GM21367 (cell line): ENCODE measurements around the gene VCPKMT.

Source experiments
- ATAC-seq: cut with Tn5 transposase; IDR thresholded peaks from one replicate; pipeline ENCODE4 v1.9.1; 2021; ENCODE audit not compliant: unreplicated experiment

The VCPKMT gene

DNA sequence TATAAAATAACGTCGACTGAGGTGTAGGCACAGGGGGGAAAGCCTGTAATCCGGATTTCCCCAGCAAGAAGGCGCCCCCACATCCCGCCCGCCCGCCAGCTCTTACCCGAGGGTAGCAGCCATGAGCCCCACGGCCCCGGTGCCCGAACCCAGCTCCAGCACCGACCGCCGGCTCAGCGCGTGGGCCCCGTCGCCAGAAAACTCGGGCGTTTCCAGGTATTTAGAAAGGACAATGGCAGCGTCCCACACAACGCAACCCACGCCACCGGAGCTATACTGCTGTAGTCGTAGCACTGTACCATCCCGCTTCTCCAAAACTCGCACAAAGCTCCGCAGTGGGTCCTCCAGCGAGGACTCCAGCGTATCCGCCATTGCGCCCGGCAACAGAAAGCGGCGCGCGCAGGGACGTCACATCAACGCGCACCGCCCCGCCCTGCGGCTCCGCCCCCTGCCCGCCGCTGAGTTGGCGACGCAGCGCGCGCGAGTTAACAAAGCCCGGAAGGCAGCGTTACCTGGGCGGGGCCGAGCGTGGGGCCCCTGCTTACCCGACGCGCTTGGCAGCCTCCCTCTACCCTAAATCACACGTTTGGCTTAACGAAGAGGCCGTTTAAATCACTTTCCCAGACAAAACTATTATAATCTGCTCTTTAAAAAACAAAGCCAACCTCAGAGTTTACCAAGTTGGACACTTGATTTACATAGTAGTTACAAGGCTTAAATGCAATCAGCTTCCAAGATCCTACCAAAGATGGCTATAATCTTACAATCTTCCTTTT is at the start of gene VCPKMT:
Gene VCPKMT, minus strand, starts transcription at position 392 of the 776 bp plus-strand sequence. Its CDS starts 20 bp downstream, at position 372.
- peak; percentile 91 for ATAC-seq

DNA sequence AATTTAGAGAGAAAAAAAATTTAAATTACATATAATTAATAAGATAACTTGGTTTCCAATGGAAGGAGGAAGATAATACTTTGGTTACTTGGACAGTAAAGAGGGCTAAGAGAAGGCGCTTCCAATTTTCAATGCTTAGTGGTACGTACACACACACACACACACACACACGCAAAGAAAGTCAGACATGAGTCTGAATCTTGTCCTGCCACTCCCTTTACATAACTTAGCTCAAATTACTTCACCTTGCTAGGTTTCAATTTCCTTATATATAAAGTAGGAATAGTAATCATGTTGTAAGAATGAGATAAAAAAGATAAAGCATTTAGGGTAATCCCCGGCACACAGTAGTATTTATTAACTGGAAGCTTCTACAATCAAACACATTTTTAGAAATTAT is 39.7 kb upstream of the VCPKMT start:
- ATAC-seq: no peak

DNA sequence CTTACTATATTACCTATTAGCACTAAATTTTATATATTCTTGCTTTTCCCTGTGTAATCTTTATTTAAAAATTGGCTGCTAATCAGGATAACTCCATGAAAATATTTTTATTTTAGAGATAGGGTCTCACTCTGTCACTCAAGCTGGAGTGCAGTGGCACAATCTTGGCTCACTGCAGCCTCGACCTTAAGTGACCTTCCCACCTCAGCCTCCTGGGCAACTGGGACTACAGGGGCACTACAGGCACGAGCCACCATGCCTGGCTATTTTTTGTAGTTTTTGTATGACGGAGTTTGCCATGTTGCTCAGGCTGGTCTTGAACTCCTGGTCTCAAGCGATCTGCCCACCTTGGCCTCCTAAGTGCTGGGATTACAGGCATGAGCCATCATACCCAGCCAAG is 32.4 kb upstream of the VCPKMT start:
- ATAC-seq: no peak

DNA sequence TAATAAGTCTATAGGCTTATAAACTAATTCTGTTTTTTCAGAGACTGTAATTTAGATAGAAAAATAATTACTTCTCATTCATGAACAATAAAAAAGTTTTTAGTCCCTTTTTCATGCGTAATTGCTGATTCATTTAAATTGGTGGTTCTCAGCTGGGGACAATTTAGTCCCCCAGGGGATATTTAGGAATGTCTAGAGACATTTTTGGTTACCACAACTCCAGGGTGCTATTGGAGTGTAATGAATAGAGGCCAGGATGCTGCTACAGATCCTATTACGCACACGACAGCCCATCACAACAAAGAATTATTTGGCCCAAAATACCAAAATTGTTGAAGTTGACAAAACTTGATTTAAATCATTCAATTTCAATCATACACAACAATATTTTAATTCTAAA is 22.8 kb upstream of the VCPKMT start:
- no peak for ATAC-seq

DNA sequence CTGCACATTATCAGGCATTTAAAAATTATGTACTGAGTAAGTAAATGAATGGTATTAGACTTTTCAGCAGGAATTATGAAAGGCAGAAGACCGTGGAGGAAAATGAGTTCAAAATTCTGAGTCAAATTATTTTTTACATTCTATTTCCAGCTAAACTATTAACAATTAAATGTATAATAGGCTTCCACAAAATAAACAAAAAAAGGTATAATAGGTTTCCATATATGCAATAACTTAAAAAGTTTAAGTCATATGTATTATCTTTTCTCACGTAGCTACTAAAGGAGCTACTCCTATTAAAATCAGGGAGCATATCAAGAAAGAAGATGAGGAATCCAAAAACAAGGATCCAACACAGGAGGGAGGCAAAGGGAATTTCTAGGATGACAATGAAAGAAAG is 11.4 kb upstream of the VCPKMT start:
- ATAC-seq: no peak

DNA sequence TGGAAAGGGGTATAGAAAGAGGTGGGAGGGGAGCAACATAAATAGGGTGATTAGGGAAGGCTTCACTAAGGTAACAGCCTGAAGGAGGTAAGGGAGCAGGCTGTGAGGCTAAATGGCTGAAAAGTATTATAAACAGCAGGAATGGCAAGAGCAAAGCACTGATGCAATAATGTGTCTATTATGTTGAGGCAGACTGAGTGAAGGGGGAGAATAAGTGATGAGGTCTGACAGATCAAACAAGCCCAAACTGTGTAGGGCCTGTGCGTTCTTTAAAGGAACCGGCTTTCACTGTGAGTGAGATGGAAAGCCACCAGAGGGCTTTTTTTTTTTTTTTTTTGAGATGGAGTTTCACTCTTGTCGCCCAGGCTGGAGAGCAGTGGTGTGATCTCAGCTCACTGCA is 6.7 kb upstream of the VCPKMT start:
- ATAC-seq: no peak

DNA sequence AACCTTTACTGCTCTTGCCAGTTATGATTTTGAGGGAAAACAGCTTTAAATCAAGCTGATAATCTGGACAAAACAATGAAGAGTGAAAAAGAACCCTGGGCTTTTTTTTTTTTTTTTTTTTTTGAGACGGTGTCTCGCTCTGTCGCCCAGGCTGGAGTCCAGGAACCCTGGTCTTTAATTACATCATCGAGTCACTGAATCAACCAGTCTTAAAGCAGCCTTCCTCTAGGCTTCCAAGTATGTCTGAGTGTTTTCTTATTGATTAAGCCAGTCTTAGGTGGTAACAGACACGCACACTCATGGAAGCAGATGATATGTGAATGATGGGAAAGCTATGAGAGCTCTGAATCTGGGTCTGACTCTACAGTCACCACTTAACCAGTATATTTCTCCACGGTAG is 5.9 kb upstream of the VCPKMT start:
- no peak for ATAC-seq

DNA sequence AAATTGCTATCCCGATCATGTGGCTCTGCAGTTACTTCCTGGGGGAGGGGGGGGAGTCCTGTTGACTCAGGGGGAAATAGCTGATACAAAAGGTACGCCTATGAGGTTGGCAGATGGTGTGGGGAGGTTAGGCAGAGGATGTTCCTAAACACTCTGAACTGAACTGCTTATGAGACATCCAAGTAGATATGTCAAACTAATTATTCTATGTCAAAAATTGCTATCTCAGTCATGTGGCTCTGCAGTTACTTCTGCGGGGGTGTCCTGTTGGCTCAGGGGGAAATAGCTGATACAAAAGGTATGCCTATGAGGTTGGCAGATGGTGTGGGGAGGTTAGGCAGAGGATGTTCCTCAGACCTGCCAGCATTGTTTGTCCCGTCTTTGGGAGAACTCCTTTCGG is 5.1 kb upstream of the VCPKMT start:
- no peak for ATAC-seq

DNA sequence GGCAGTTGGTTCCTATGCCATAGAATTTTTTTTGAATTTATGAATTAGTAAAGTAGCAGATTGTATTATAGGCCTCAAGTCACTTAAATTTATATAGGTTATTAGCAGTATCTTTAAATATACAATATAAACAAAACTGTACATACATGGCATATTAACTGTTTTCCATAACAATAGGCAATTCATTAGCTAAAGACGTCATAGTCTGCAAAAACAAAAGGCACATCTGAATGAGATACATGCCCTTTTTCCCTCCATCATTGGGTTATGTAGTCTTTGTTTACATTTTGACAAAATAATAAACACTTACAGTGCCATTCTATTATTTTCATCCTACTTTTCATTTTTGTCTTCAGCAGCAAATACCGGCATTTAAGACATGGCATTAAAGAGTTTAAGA is 1.1 kb upstream of the VCPKMT start:
- no peak for ATAC-seq

DNA sequence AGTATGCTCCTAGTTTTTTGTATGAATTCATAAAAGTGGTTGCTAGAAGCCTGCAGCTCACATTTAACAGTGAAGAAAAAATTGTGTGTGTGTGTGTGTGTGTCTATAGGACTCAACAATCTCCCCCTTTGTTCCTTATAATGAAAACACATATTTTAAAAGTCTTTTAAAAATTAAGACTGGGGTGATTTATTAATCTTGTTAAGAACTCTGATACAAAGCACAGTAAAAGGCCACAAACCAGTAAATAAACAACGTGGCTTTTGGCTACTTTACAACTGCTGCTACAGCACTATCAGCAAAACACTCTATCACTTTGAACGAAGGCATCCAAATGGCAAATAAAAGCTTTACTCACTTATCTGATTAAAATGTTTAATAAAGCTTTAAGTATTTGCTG is 594 bp upstream of the VCPKMT start:
- ATAC-seq: no peak

DNA sequence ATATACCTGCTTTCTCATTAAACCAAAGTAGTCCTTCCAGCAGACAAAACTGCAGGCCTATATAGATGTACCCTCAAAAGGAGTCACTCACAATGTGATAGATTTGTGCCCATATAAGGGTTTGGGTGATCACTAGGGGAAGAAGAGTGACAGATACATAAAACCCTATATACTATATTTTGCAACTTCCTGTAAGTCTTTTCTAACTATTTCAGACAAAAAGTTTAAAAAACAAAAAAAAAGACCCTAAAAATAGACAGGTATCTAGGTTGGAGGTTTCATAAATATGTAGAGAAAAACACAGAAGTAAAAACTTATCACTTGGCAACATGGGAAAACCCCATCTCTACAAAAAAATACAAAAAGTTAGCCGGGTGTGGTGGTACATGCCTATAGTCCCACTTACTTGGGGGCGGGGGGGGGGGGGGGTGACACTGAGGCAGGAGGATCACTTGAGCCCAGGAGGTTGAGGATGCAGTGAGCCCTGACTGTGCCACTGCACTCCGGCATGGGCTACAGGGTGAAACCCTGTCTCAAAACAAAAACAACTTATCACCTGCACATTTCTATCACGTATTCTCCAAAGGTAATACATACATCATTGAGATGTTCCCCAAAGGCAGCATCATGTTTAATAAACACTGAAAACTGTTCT is 2.9 kb downstream of the VCPKMT start:
- no peak for ATAC-seq

DNA sequence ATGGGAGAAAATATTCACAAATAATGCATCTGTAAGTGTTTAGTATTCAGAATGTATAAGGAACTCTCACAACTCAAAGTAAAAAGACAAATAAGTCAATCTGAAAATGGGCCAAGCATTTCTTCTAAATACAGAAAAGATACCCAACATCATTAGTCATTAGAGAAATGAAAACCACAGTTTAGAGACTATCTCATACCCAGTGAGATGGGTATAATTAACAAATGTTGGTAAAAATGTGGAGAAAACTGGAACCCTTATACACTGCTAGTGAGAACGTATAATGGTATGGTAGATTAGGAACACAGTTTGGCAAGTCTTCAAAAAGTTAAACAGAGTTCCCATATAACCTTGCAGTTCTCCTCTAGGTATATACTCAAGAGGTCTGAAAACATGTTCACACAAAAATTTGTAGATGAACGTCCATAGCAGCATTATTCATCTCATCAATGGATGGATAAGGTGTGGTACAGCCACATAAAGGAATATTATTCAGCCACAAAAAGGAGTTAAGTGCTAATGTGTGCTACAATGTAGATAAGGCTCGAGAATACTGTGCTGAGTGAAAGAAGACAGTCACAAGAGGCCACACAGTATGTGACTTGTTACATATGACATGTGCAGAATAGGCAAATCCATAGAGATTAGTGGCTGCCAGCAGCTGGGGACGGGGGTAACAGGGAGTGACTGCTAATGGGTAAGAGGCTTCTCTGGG is 5.9 kb downstream of the VCPKMT start:
- no peak for ATAC-seq

DNA sequence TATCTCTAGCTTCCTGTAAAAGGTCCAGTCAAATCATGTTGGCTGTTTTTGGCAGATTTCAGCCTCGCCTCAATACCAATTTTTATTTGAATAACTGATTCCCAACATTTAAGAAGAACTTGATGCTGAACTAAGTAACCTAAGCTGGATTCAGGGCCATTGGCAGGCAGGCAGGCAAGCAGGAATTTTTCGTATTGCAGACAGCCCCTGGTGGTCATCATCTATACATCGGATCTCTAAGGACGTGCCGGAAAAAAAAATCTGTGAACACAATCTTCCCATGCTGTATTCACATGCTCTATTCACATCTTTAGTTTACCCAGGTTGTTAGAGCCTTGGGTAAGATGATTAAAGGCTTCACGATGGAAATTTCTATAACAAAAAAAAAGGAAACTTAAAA is 7.0 kb downstream of the VCPKMT start:
- no peak for ATAC-seq

DNA sequence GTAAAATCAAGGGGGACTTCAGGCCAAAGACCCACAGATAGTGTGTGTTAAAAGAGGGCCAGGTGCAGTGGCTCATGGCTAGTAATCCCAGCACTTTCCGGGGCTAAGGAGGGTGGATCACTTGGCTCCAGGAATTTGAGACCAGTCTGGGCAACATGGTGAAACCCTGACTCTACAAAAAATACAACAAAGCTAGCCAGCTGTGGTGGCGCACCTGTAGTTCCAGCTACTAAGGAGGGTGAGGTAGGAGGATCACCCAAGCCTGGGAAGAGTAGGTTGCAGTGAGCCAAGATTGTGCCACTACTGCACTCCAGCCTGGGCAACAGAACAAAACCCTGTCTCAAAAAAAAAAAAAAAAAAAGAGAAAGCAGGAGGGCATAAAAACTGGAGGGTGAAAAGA is 8.5 kb downstream of the VCPKMT start:
- no peak for ATAC-seq

DNA sequence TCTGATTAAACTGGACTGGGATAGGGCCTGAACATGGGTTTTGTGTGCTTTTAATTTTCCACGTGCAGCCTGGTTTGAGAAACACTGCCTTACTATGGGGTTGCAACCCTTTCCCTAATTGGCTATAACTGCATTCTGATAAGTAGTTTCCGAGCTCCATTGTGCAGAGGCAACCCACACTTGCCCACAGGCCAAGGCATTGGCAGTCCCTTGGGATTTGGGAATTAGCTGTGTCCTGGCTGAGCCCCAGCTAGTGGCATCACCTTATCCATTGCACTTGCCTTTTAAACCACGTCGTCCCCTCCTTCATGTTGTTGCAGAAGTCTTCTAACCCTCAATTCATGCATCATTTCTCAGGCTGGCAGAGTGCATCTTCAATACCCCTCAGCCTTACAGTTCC is 10.2 kb downstream of the VCPKMT start:
- ATAC-seq: no peak

DNA sequence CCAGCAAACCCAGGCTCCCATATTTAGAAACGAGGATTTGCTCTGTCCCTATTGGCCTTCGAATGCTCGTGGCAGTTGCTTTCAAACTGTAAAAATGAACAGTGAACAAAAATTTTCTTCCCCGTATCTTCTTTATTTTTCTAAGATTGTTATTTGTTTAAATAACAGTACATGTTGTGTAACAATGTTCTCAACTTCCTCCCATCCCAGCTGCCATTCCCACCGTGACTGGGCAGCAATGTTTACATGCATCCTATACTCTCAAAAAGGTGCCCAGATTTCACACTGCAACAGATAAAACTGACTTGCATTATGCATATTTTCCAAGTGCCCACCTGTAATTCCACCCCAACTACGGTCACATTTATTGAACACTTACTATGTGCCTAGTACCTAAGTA is 12.8 kb downstream of the VCPKMT start:
- no peak for ATAC-seq

DNA sequence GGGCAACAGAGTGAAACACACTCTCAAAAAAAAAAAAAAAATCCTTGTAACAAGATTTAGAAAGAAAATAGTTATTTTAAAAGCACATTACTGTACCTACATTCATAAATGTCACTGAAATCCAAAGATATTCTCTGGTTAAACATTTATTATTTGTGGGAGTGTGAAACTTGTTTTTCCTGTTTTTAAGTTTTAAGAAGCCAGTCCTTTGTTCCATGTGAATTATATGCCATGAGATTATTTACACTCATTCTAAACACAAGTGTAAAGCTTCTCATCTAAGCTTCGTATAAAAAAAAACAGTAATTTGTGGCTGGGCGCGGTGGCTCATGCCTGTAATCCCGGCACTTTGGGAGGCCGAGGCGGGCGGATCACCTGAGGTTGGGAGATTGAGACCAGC is 15.0 kb downstream of the VCPKMT start:
- no peak for ATAC-seq

DNA sequence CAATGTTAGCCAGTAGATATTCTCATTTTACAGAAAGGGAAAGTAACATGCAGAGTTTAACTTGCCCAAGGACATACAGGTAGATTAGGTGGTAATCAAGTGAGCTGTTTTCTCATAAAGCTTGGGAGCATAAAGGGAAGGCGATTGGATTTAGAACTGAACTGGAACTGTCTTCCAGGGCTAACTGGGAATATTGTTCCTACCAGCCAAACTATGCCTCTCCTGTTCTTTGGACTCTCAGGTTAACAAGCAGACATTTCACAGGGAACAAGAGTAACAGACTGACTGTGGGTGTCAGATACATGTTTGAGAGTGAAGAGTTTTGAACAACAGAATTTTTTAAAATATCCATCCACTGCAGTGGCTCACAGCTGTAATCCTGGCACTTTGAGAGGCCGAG is 15.6 kb downstream of the VCPKMT start:
- no peak for ATAC-seq

DNA sequence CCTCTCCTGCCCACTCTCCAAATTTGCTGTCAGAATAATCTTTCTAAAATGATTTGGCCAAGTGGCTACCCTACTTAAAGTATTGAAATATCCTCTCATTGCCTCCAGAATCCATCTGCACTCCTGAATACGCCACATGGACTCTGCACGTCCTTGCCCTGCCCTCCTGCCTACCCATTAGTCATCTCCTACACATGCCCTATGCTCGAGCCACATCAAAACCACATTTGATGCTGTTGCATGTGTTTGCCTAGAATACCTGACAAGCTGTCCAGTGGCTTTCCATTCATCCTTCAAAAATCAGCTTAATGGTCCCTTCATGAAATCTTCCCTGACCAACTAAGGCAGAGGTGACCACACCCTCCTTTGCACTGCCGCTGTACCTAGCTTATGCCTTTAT is 17.0 kb downstream of the VCPKMT start:
- no peak for ATAC-seq

DNA sequence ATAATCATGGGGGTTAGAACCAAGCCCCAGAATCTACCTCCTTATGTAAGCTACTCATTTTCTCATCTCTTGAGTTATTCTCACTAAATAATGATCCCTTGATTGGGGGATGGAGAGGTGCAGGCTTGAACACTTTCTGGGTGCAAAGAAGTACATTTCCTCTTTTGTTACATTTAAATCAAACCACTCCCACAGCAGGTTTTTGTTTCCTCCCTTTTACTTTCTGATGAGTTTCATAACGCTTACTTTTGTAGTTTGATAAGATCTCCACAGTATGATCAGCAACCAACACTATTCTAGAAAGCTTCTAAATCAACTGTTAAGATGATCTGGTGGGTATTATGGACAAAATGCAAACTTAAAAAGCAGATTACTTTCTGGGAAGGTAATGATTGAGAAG is 20.5 kb downstream of the VCPKMT start:
- ATAC-seq: no peak

DNA sequence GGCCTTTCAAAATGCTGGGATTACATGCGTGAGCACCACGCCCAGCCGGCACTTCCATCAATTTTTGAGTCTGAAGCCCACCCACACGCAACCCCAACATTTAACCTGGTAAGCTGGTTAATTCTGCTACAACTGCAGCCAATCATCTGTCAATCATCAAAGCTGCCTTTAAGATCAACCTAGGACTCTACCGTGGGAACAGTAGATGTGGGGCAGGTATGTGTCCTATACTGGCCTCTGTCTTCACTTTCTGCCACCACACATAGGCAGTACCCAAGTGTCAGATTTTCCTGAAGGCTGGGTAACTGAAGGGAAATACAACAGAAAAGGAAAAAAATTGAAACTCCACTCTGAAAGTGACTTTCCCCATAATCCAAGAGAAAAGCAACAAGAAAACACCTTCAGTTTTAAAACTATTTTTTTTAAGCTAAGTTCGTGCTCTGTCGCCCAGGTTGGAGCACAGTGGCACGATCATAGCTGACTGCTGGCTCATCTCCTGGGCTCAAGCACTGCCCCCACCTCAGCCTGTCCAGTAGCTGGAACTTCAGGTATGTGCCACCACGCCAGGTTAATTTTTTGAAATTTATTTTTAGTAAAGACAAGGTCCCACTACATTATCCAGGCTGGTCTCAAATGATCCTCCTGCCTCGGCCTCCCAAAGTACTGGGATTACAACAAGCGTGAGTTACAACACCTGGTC is 22.2 kb downstream of the VCPKMT start:
- ATAC-seq: no peak

DNA sequence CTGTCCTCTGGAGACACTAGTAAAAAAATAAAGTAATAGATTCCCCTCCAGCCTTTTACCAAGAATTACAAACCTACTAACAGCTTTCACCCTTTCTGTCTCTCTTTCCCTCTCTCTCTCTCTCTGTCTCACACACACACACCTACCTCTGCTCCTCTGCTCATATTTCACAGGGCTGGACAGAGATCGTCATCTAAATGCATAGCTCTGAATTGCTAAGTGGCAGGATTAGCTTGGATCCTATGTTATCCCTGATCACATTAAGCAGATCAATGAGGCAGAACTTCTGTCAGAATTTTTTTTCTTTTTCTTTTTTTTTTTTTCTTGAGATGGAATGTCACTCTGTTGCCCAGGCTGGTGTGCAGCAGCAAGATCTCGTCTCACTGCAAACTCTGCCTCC is 22.9 kb downstream of the VCPKMT start:
- no peak for ATAC-seq
